GM19324 (cell line): ENCODE data around the gene UQCC5.
"Not testable (repeated sequence)": the region's sequence is repeated elsewhere in the genome, so short reads cannot be mapped to it uniquely, and the experiment has no call there.

Source experiments
- ATAC-seq: cut with Tn5 transposase; IDR thresholded peaks from one replicate; pipeline ENCODE4 v1.9.1; 2021; ENCODE audit warnings: mild to moderate bottlenecking, moderate library complexity; ENCODE audit not compliant: unreplicated experiment, low FRiP score

The UQCC5 gene

DNA sequence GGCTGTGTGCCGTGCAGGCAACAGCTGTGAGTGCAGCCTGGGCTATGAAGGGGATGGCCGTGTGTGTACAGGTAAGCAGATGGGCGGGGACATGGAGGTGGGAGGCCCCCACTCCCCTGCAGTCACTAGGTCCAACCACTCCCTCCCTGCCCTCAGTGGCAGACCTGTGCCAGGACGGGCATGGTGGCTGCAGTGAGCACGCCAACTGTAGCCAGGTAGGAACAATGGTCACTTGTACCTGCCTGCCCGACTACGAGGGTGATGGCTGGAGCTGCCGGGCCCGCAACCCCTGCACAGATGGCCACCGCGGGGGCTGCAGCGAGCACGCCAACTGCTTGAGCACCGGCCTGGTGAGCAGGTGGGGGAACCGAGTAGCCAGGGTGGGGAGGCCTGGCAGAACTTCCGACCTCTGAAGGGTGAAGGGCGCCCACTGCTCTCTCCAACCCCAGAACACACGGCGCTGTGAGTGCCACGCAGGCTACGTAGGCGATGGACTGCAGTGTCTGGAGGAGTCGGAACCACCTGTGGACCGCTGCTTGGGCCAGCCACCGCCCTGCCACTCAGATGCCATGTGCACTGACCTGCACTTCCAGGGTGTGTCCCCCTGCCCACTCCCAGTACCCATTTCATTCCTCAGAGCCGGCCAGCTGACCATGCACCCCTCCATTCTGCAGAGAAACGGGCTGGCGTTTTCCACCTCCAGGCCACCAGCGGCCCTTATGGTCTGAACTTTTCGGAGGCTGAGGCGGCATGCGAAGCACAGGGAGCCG is 14.3 kb upstream of the UQCC5 start:
- ATAC-seq, result no peak

GRCh38 chr3:52522651-52523251 is 13.7 kb upstream of the UQCC5 start:
- no peak for ATAC-seq

- ATAC-seq, result no peak
Observed at GRCh38 chr3:52523386-52524257, 12.8 kb upstream of the UQCC5 start.

GRCh38 chr3:52524258-52524751 is 12.1 kb upstream of the UQCC5 start:
- no peak for ATAC-seq

DNA sequence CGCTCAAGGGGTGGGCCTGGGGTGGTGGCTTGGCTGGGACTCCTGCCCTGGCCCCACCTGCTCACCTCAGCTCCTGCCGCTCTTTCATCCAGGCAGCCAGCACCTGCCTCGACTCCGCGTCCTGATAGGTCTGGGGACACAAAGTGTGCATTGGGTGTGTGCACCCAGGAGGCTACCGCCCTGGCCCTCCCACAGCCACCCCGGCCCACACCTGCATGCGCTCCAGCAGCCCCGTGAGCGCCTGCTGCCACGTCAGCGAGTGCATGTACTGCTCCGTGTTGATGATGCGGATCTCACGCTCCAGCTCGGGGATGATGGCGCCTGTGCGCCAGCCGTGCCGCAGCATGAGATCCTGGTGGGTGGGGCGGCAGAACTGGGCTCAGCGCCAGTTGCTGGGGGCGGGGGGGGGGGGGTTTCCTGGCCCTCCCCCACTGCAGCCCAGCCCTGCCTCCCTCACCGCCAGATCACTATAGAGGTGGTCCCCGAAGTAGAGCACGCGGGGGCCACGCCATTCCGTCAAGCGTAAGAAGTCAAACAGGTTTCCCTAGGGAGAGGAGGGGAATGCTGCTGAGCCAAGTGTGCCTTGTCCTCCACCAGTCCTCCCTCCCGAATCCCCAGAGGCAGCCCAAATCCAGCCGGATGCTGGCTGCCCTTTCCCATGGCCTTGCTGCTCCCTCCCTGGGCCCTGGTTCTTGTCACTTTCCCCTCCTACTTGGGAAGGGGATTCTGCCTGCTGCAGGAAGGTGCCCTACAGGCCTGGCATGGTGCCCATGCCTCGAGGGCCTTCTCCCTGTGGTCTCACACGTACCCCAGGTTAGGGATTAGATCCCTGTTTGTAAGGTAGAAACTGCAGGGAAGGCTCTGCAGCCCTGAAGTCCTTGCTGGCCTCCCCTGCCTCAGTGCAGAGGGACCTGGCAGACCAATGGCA is 11.4 kb upstream of the UQCC5 start:
- no peak for ATAC-seq

- ATAC-seq, result no peak
Observed at GRCh38 chr3:52525680-52526561, 10.5 kb upstream of the UQCC5 start.

- not testable (repeated sequence) for ATAC-seq
Observed at GRCh38 chr3:52526671-52527038, 9.8 kb upstream of the UQCC5 start.

- no peak for ATAC-seq
Observed at GRCh38 chr3:52527039-52527731, 9.2 kb upstream of the UQCC5 start.

DNA sequence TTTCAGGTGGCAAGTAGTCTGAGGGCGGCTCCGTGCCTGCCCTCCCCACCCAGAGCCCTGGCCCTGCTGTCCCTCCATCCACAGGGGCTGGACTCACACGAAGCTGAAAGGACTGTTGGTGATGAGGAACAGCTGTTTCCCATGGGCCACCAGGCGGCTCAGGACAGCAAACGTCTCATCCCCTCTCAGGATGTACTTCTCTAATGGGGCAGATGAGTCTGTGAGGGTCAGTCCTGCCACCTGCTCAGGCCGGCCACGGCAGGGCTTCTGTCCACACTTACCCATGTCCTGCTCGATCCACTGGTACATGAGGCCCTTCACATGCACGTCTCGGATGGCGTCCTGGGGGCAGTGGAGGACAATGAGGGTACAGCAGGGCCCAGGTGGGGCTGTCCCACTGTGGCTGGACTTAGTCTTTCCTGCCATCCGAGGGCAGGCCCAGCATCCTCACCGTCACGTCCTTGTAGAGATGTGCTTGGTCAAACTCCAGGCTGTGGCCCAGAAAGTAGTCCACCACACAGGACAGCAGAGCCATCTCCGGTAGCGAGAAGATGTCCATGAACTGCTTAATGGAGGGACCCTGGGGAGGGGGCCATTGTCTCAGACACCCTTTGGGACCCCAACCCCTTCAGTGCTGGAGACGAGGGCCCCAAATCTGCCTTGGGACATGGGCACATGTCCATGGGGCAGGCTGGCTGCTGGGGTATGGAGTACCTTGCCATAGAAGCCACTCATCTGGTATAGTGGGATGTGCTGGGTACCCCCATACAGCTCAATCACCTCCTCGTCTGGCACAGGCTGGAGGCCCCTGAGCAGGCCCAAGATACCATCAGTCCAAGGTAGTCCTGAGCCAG is 8.4 kb upstream of the UQCC5 start:
- no peak for ATAC-seq

DNA sequence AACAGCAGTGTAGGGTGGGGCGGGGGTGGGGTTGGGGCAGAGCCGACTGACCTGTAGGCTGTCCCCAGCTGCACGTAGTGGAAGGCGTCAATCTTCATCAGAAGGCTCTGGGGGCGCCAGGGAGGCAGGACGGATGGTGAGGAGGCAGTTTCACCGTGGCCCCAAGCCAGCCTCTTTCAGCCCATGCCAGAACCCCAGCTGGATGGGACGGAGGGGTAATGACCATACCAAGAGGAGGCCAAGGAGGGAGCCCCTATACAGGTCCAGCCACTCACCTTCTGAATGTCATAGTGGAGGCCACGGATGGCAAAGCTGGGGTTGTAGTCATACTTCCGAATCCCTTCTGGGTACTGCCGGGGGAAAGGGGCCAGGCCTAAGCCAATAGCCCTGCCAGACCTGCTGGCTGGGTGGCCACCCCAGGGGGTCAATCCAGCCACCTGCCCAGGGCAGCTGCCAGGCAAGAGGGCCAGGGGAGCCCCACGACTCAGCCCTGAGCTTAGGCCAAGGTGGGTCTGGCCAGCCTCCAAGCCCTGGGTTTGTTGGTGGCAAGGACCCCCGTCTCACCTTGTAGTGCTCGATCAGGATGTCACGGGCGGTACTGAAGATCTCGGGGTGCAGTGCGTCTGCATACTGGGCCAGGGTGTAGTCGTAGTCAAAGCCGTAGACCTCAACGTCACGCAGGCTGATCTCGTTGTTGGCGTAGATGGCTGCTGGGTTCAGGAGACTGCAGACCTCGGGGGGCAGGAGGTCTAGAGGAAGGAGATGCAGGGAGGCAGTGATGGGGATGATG is 7.6 kb upstream of the UQCC5 start:
- ATAC-seq, result no peak

GRCh38 chr3:52529376-52530333 is 6.8 kb upstream of the UQCC5 start:
- no peak for ATAC-seq

DNA sequence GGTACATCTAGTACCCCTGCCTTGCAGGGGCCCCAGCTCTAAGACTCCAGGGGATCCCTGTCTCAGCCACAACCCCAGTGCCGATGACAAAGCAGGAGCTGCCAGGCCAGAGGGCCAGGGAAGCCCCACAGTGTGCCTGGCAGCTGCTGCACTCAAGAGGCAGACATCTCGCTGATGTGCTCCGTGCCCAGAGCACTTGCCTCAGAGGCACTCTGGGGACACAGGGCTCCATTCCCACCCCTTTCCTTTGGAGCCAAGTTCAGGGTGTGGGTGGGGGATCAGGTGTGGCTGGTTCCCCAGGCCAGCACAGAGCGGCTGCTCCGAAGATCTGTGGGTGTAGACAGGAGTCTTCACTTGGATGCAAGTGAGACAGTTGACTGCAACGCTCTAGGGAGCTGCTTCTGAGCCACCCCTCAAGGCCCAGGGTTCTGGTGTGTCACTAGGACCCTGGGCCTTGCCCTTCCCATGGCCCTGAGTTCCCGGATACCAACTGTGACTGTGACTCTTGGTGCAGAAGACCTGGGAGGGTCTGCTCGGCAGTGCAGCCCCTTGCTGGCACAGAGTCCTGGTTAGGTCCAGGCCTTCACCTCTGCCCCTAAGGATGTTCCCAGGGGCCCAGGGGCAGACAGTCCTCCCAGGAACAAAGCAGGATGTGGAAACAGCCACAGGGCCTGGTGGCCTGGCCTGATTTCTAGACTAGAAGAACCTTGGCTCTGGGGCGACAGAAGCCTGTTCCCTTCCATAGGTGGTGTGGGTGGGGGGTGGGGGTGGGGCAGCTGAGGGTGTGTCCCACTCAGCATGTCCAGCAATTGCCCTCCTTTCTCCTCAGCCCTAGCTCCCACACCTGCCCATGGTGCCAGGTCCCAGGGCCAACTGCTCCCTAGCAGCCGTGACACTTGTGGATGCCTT is 5.2 kb upstream of the UQCC5 start:
- ATAC-seq, result no peak

GRCh38 chr3:52531860-52532516 is 4.4 kb upstream of the UQCC5 start:
- no peak for ATAC-seq

- no peak for ATAC-seq
Observed at GRCh38 chr3:52532517-52532837, 3.9 kb upstream of the UQCC5 start.
